B cell (primary cell): ENCODE data around the gene CACNA2D3.

Experiments
- CTCF ChIP-seq: fragments of 200-600 bp; IDR thresholded peaks from one replicate; pipeline ENCODE4 v1.8.0; 2022; ENCODE audit warnings: antibody characterized with exemption, mild to moderate bottlenecking
- EZH2 ChIP-seq: IDR thresholded peaks from 2 replicates; pipeline ENCODE4 v1.6.1; 2012; ENCODE audit warnings: borderline replicate concordance, low read depth, mild to moderate bottlenecking, moderate library complexity, low read length; ENCODE audit not compliant: insufficient read depth, poor library complexity, severe bottlenecking

DNA sequence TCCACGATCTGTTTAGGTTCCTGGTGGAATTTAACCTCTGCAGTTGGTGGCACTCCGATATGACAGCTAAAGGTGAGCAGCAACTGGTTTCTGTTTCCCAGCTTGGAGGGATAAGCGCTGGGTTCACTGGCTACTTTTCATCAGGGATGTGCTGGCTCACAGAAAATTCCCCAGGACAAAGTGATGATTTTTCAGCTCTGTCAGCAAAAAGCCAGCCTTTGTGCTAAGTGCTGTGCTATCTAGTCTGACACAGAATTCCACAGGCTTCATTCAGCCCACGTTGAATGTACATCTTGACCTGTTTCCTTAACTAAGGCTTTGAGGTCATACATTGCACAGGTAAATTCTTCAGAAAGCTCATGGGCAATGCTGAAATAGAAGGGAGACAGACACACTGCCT, 887.0 kb downstream of the CACNA2D3 start:
- TF ChIP-seq CTCF, result no peak
- no peak for TF ChIP-seq EZH2
